NB4 (cell line): ENCODE results near the gene HARS2.
"Not testable (repeated sequence)": the region's sequence is repeated elsewhere in the genome, so short reads cannot be mapped to it uniquely, and the experiment has no call there.

ENCODE experiments used
- DNase-seq: peaks from one replicate; pipeline ENCODE4 v3.0.0; 2010; ENCODE audit warnings: low read depth
- H3K4me3 ChIP-seq: one replicate; pipeline ENCODE4 v1.5.1; 2011; ENCODE audit warnings: mild to moderate bottlenecking, low read depth, low read length, moderate library complexity
- MAX ChIP-seq: IDR thresholded peaks from 2 replicates; pipeline ENCODE4 v1.6.1; 2011; ENCODE audit warnings: low read depth, low read length
- MYC ChIP-seq: IDR thresholded peaks from 2 replicates; pipeline ENCODE4 v1.6.1; 2011; ENCODE audit warnings: low read depth, low read length
- POLR2A ChIP-seq: IDR thresholded peaks from 2 replicates; pipeline ENCODE4 v1.6.1; 2011; ENCODE audit warnings: mild to moderate bottlenecking; ENCODE audit not compliant: insufficient read length; ENCODE audit errors: extremely low read depth
- TF ChIP-seq, protein P1 (sequence below): IDR thresholded peaks from one replicate; pipeline ENCODE4 v1.5.1; 2012; ENCODE audit warnings: low read depth, low read length

HARS2 gene

GRCh38 chr5:140713562-140714094 lies 22.4 kb downstream of the HARS2 start:
- H3K4me3 ChIP-seq: no peak overlapping the region
- DNase-seq: no peak
- TF ChIP-seq MYC (no peak), MAX (no peak)
- TF ChIP-seq, protein P1, sequence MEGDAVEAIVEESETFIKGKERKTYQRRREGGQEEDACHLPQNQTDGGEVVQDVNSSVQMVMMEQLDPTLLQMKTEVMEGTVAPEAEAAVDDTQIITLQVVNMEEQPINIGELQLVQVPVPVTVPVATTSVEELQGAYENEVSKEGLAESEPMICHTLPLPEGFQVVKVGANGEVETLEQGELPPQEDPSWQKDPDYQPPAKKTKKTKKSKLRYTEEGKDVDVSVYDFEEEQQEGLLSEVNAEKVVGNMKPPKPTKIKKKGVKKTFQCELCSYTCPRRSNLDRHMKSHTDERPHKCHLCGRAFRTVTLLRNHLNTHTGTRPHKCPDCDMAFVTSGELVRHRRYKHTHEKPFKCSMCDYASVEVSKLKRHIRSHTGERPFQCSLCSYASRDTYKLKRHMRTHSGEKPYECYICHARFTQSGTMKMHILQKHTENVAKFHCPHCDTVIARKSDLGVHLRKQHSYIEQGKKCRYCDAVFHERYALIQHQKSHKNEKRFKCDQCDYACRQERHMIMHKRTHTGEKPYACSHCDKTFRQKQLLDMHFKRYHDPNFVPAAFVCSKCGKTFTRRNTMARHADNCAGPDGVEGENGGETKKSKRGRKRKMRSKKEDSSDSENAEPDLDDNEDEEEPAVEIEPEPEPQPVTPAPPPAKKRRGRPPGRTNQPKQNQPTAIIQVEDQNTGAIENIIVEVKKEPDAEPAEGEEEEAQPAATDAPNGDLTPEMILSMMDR: no peak

- not testable (repeated sequence) for DNase-seq, H3K4me3 ChIP-seq
These were observed 25.0 kb downstream of the HARS2 start for GRCh38 chr5:140716238-140716637.

DNA sequence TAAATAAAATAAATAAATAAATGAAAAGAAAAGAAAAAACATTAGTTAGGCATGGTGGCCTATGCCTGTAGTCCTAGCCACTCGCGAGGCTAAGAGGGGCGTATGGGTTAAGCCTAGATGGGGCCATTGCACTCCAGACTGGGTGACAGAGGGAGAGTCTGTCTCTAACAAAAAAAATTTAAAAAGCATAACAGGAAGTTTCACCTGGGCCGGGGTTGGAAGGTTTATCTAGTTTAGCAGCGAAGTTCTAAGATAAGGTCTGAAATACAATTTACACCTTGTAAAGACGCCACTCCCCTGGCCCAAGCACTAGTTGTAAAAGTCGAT lies 27.0 kb downstream of the HARS2 start:
- DNase-seq: no peak
- TF ChIP-seq POLR2A: no peak
- no peak for TF ChIP-seq MYC
- TF ChIP-seq MAX: no peak
- TF ChIP-seq, protein P1: no peak
- H3K4me3 ChIP-seq: no peak overlapping the region

- peak; percentile 48 for DNase-seq
- H3K4me3 ChIP-seq: not testable (repeated sequence)
These were observed 29.5 kb downstream of the HARS2 start for GRCh38 chr5:140720738-140721137.

DNA sequence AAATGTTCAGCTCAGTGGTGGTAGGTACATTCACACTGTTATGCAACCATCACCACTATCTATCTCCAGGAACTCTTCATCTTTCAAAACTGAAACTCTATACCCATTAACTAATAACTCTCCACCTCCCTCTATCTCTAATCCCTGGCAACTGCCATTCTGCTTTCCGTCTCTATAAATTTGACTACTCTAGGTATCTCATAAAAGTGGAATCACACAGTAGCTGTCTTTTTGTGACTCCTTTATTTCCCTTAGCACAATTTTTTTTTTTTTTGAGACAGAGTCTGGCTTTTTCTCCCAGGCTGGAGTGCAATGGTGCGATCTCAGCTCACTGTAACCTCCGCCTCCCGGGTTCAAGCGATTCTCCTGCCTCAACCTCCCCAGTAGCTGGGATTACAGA lies 30.1 kb downstream of the HARS2 start:
- H3K4me3 ChIP-seq, DNase-seq: not testable (repeated sequence)

GRCh38 chr5:140725799-140726471 lies 34.7 kb downstream of the HARS2 start:
- H3K4me3 ChIP-seq: peak overlapping the region; percentile 77
- peak; percentile 90 for DNase-seq
- TF ChIP-seq MYC (no peak), MAX (peak; percentile 14; the same call in 1 of the 2 replicates), POLR2A (no peak)
- TF ChIP-seq, protein P1: no peak

- DNase-seq: no peak
- no peak overlapping the region for H3K4me3 ChIP-seq
- TF ChIP-seq MAX (no peak), MYC (no peak), POLR2A (no peak)
- TF ChIP-seq, protein P1: no peak
These were observed 41.8 kb downstream of the HARS2 start for GRCh38 chr5:140733098-140733497.
